K562 (cell line): ENCODE measurements around the gene AP2A2. TPM values are rescaled to one million over a fixed set of nuclear protein-coding genes. Genes with fewer than 3 reads are reported as not detected.

ENCODE experiments used
- ATAC-seq: fragments of 200-7000 bp; cut with Tn5 transposase; 3 replicates; pipeline ENCODE4 v1.9.1; 2020; ENCODE audit warnings: moderate library complexity
- BruUV-seq: library from RNA; stranded (reverse); fragments of 400-500 nt; replicated peaks from 2 replicates; lab custom pipeline; 2021; lab: Mats Ljungman, UMichigan
- CTCF ChIA-PET: fragments of 300-600 bp; formaldehyde crosslinking; extraction: SDS; loops from one replicate; lab custom pipeline; 2021; ENCODE audit warnings: low intra/inter-chr PET ratio; lab: Yijun Ruan, JAX
- POLR2A ChIA-PET: fragments of 300-600, 350-650 bp; sonication (Branson Sonifier 250); formaldehyde crosslinking; extraction: SDS; loops from one replicate; lab custom pipeline; 2021; ENCODE audit warnings: antibody characterized with exemption, inconsistent platforms; lab: Yijun Ruan, JAX
- DNase-seq, 4 experiments: peaks; one replicate each; pipeline versions ENCODE4 v3.0.0 to v3.0.0-alpha.2; 2011 to 2018; ENCODE audit warnings: low spot score in 3 of 4, mixed read lengths in 3 of 4; ENCODE audit errors: extremely low read depth in 1 of 4
- FAIRE-seq: peaks from 2 replicates; lab custom pipeline; 2011; peaks lifted over from hg19 to GRCh38; lab: Jason Lieb, UNC
- H2AFZ ChIP-seq: 2 replicates; pipeline ENCODE4 v1.6.0; 2011; ENCODE audit warnings: low read depth, low read length, control low read depth, inconsistent platforms
- H3K27ac ChIP-seq: fragments of 200-600 bp; 3 replicates; pipeline ENCODE4 v1.8.0; 2011; ENCODE audit warnings: low read depth, mild to moderate bottlenecking, control low read depth, inconsistent platforms, low read length, moderate library complexity, mixed read lengths; ENCODE audit errors: extremely low read depth
- H3K27me3 ChIP-seq, 2 experiments: fragments of 300-600 bp in 1 of 2; 2 replicates in 1 of 2; 3 replicates in 1 of 2; pipeline versions ENCODE4 v1.6.0 to v1.8.0; 2011; ENCODE audit warnings: inconsistent platforms in 2 of 2, low read length in 2 of 2, mild to moderate bottlenecking in 1 of 2, mixed read lengths in 1 of 2, moderate library complexity in 1 of 2; ENCODE audit not compliant: control insufficient read depth in 2 of 2, insufficient read depth in 2 of 2
- H3K36me3 ChIP-seq: fragments of 300-600 bp; 3 replicates; pipeline ENCODE4 v1.8.0; 2011; ENCODE audit warnings: mild to moderate bottlenecking, low read length, inconsistent platforms; ENCODE audit not compliant: control insufficient read depth, insufficient read depth
- H3K4me1 ChIP-seq, 2 experiments: fragments of 200-600 bp in 1 of 2; replicated peaks in 1 of 2; 2 replicates in 1 of 2; 3 replicates in 1 of 2; pipeline versions ENCODE4 v1.5.1 to v1.8.0; 2011; ENCODE audit warnings: inconsistent platforms in 2 of 2, low read length in 2 of 2, mild to moderate bottlenecking in 1 of 2, mixed read lengths in 1 of 2, moderate library complexity in 1 of 2; ENCODE audit not compliant: control insufficient read depth in 2 of 2, insufficient read depth in 2 of 2
- H3K4me2 ChIP-seq: 2 replicates; pipeline ENCODE4 v1.6.1; 2011; ENCODE audit warnings: low read length, control low read depth, inconsistent platforms, mixed read lengths; ENCODE audit not compliant: insufficient read depth
- H3K4me3 ChIP-seq: fragments of 200-600 bp; sonication (generic), shearing (Covaris generic); 2 replicates; pipeline ENCODE4 v1.5.1; 2016; ENCODE audit warnings: control low read depth, inconsistent platforms
- H3K79me2 ChIP-seq: fragments of 200-600 bp; 3 replicates; pipeline ENCODE4 v1.8.0; 2011; ENCODE audit warnings: low read length, inconsistent platforms; ENCODE audit not compliant: control insufficient read depth, insufficient read depth
- H3K9ac ChIP-seq, 2 experiments: 2 replicates each; pipeline versions ENCODE4 v1.6.0 to v1.6.1; 2011; ENCODE audit warnings: low read depth in 2 of 2, low read length in 2 of 2, control low read depth in 1 of 2, inconsistent platforms in 1 of 2, mild to moderate bottlenecking in 1 of 2, mixed read lengths in 1 of 2; ENCODE audit not compliant: insufficient read depth in 1 of 2
- H3K9me1 ChIP-seq: one replicate; pipeline ENCODE4 v1.6.0; 2011; ENCODE audit warnings: inconsistent platforms, mild to moderate bottlenecking, low read length, moderate library complexity; ENCODE audit not compliant: control insufficient read depth, insufficient read depth
- H3K9me3 ChIP-seq: replicated peaks from 2 replicates; pipeline ENCODE4 v1.5.1; 2011; ENCODE audit warnings: low read depth, low read length, inconsistent platforms; ENCODE audit not compliant: control insufficient read depth, insufficient read depth
- H4K20me1 ChIP-seq: replicated peaks from 2 replicates; pipeline ENCODE4 v1.6.1; 2011; ENCODE audit warnings: low read length, inconsistent platforms, mixed read lengths; ENCODE audit not compliant: control insufficient read depth, insufficient read depth
- CBFB ChIP-seq: sonication (generic); formaldehyde crosslinking; IDR thresholded peaks from 2 replicates; pipeline ENCODE4 v1.4.0; 2020; ENCODE audit warnings: mild to moderate bottlenecking, missing genetic modification reagents
- ESRRB ChIP-seq: fragments of 250-450 bp; sonication (Bioruptor Pico); IDR thresholded peaks from 2 replicates; pipeline ENCODE4 v1.5.0; 2020; ENCODE audit warnings: mild to moderate bottlenecking, moderate library complexity, borderline replicate concordance
- HMBOX1 ChIP-seq: sonication (generic); IDR thresholded peaks from 2 replicates; pipeline ENCODE4 v1.6.1; 2016
- HMG20A ChIP-seq: fragments of 450-650 bp; formaldehyde crosslinking; conservative IDR thresholded peaks from 2 replicates; pipeline ENCODE4 v1.4.0; 2020; ENCODE audit warnings: mild to moderate bottlenecking, mixed read lengths
- KDM5B ChIP-seq: fragments of 200-600 bp; sonication (generic); IDR thresholded peaks from 2 replicates; pipeline ENCODE4 v1.6.1; 2012; ENCODE audit warnings: low read depth, mild to moderate bottlenecking, moderate library complexity, low read length, control low read depth, inconsistent platforms; ENCODE audit not compliant: insufficient replicate concordance
- L3MBTL2 ChIP-seq: fragments of 450-650 bp; IDR thresholded peaks from 2 replicates; pipeline ENCODE4 v1.6.1; 2016; ENCODE audit warnings: mild to moderate bottlenecking, moderate library complexity
- MAFG ChIP-seq: fragments of 450-650 bp; conservative IDR thresholded peaks from 2 replicates; pipeline ENCODE4 v1.6.1; 2016; ENCODE audit warnings: missing genetic modification characterization, missing compliant biosample characterization
- MBD1 ChIP-seq: fragments of 250-450 bp; sonication (Bioruptor Pico); IDR thresholded peaks from 2 replicates; pipeline ENCODE4 v1.8.0; 2022; ENCODE audit warnings: inconsistent platforms
- MXI1 ChIP-seq: IDR thresholded peaks from 2 replicates; pipeline ENCODE4 v1.6.1; 2011; ENCODE audit warnings: low read depth, mild to moderate bottlenecking, improper control_type of control experiment, low read length
- NCOR1 ChIP-seq: fragments of 450-650 bp; IDR thresholded peaks from 2 replicates; pipeline ENCODE4 v1.6.1; 2016; ENCODE audit warnings: mild to moderate bottlenecking, moderate library complexity
- NR2C2 ChIP-seq, 2 experiments: fragments of 200-800 bp in 1 of 2; sonication (Bioruptor generic) in 1 of 2; sonication (generic) in 1 of 2; formaldehyde crosslinking in 1 of 2; IDR thresholded peaks; 2 replicates each; pipeline versions ENCODE4 v1.6.1 to v1.8.0; 2016 to 2022; ENCODE audit warnings: mild to moderate bottlenecking in 1 of 2, missing compliant biosample characterization in 1 of 2, missing genetic modification characterization in 1 of 2, missing genetic modification reagents in 1 of 2
- PTRF ChIP-seq: fragments of 450-650 bp; IDR thresholded peaks from 2 replicates; pipeline ENCODE4 v1.6.1; 2016; ENCODE audit warnings: mild to moderate bottlenecking, missing genetic modification characterization, missing compliant biosample characterization
- RBM39 ChIP-seq: fragments of 200-400 bp; formaldehyde crosslinking; optimal IDR thresholded peaks from 2 replicates; pipeline ENCODE3; 2018; ENCODE audit warnings: low read depth, low read length
- SRSF3 ChIP-seq: fragments of 200-400 bp; formaldehyde crosslinking; IDR thresholded peaks from 2 replicates; pipeline ENCODE4 v1.6.1; 2016; ENCODE audit warnings: mild to moderate bottlenecking, low read length, moderate library complexity; ENCODE audit not compliant: insufficient read depth
- UBTF ChIP-seq, 2 experiments: IDR thresholded peaks; 2 replicates each; pipeline ENCODE4 v1.6.1; 2012; ENCODE audit warnings: improper control_type of control experiment in 2 of 2, low read depth in 2 of 2, low read length in 2 of 2, borderline replicate concordance in 1 of 2
- ZSCAN29 ChIP-seq: fragments of 450-650 bp; IDR thresholded peaks from 2 replicates; pipeline ENCODE4 v1.6.1; 2017
- WGBS: fragments of 100-300 bp; shearing (Covaris generic); methylation state at CpG from one replicate; pipeline ENCODE4 v1.1.6; 2016; ENCODE audit warnings: low coverage, mixed read lengths; ENCODE audit not compliant: insufficient coverage; ENCODE audit errors: missing lambda C conversion rate; 5-methylcytosine and 5-hydroxymethylcytosine counted together
- in situ Hi-C: fragments of 300-500 bp; cut with MboI; formaldehyde crosslinking; loops from 4 replicates; pipeline ENCODE4 v1.15.0; 2018; ENCODE audit warnings: inconsistent platforms, mixed read lengths
- intact Hi-C: fragments of 100-400 bp; cut with micrococcal nuclease; formaldehyde crosslinking; loops from 2 replicates; pipeline ENCODE4 v1.14.2; 2022
- polyA plus RNA-seq, 8 experiments: library from polyadenylated mRNA; depleted of rRNA in 4 of 8; stranded (reverse) in 5 of 8; unstranded in 3 of 8; fragments of >200 nt; fragmentation: Nextera tagmentation in 2 of 8; fragmentation: Illumina TruSeq in 1 of 8; extraction: Ambion mirVana in 2 of 8; extraction: Trizol in 1 of 8; gene quantifications; 2 replicates each; pipeline versions ENCODE4 v1.2.1 to v1.2.3, GENCODE V29; 2011 to 2014; ENCODE audit warnings: inconsistent platforms in 1 of 8, missing spikeins in 1 of 8
- total RNA-seq, 7 experiments: library from RNA; depleted of rRNA in 6 of 7; stranded (reverse); fragments of >200 nt in 6 of 7; fragmentation: Illumina TruSeq in 2 of 7; extraction: Trizol in 2 of 7; gene quantifications; 2 replicates each; pipeline versions ENCODE4 v1.2.1 to v1.2.3, GENCODE V29; 2011 to 2021; ENCODE audit warnings: low replicate concordance in 1 of 7

AP2A2 gene
- total and polyA plus RNA-seq, 9 of the 15 experiments (the other 6 are each of a cell fraction or from before 2014, with no cell fraction given): 0.69 to 41.7 (median 15.2) TPM

GRCh38 chr11:1033016-1033798 lies 107.5 kb downstream of the AP2A2 start (continued):
- TF ChIP-seq ESRRB (CRISPR knock-in tag) (no peak), NR2C2 (CRISPR knock-in tag; IDR thresholded peaks at IDR 0.05) (no peak), NR2C2 (tag; IDR thresholded peaks at IDR 0.05) (no peak), MXI1 (no peak), PTRF (tag) (no peak), HMG20A (CRISPR knock-in tag) (no peak)

- BruUV-seq: no TSS peak
- intact Hi-C loops: no loop called here
- 36% methylated on average over 8 of the region's 8 CpGs for WGBS
- TF ChIP-seq CBFB (CRISPR knock-in tag) (no peak), L3MBTL2 (no peak), SRSF3 (no peak), ZSCAN29 (no peak), KDM5B (no peak), NCOR1 (no peak), MBD1 (CRISPR knock-in tag) (no peak), MAFG (tag) (no peak), RBM39 (no peak), UBTF (IDR thresholded peaks at IDR 0.05; ENCODE audit: borderline replicate concordance in 1 of 2, low read depth in 2 of 2, low read length in 2 of 2) (no peak), HMBOX1 (no peak)
Observed at GRCh38 chr11:1034001-1034400, 108.3 kb downstream of the AP2A2 start.

More at GRCh38 chr11:1034001-1034400, 108.3 kb downstream of the AP2A2 start:
- ChIA-PET CTCF (no interaction called here), POLR2A (interaction anchor here (1.0 kb wide), 1 partner anchor 192 kb away, joined by 3 read pairs; no protein-coding TSS in a partner anchor)
- no peak overlapping the region for H3K4me2 ChIP-seq
- no peak overlapping the region for H3K4me3 ChIP-seq
- H4K20me1 ChIP-seq: peaks cover 15% of the 10 kb centered on the region; the same call in 1 of the 2 replicates
- H3K36me3 ChIP-seq: no peaks in the 10 kb centered on the region
- ATAC-seq: no peak
- FAIRE-seq: no peak
- H3K9me1 ChIP-seq: no peaks in the 10 kb centered on the region
- H3K9me3 ChIP-seq: no peaks in the 10 kb centered on the region
- no peak for DNase-seq
- no peak overlapping the region for H3K27ac ChIP-seq
- H3K9ac ChIP-seq: no peak overlapping the region
- no peak overlapping the region for H2AFZ ChIP-seq
- peaks cover 9 to 55% of the 10 kb centered on the region in 2 experiments; a peak in 4 of 5 replicates for H3K27me3 ChIP-seq
- H3K79me2 ChIP-seq: no peaks in the 10 kb centered on the region
- in situ Hi-C loops: no loop called here
- H3K4me1 ChIP-seq: peaks cover 0 to 69% of the 10 kb centered on the region in 2 experiments; a peak in 2 of 5 replicates
